H1 (cell line): Measurements from ENCODE around the gene AHDC1. TPM values are rescaled to one million over a fixed set of nuclear protein-coding genes. Genes with fewer than 3 reads are reported as not detected.

Source experiments
- CHD2 ChIP-seq: IDR thresholded peaks from 2 replicates; pipeline ENCODE4 v1.6.1; 2012; ENCODE audit warnings: low read length, improper control_type of control experiment
- GABPA ChIP-seq: IDR thresholded peaks from 2 replicates; pipeline ENCODE4 v1.6.1; 2011; ENCODE audit warnings: mild to moderate bottlenecking, low read length, moderate library complexity, borderline replicate concordance; ENCODE audit not compliant: insufficient read depth
- HDAC6 ChIP-seq: IDR thresholded peaks from one replicate; pipeline ENCODE4 v1.7.1; 2012; ENCODE audit warnings: low read depth, mild to moderate bottlenecking, inconsistent platforms, low read length, moderate library complexity
- TEAD4 ChIP-seq: IDR thresholded peaks from 2 replicates; pipeline ENCODE4 v1.6.1; 2012; ENCODE audit warnings: low read depth, low read length, inconsistent platforms, mixed read lengths
- polyA plus RNA-seq, 7 experiments: library from polyadenylated mRNA; depleted of rRNA in 3 of 7; stranded (reverse) in 5 of 7; unstranded in 2 of 7; fragments of >200 nt in 5 of 7; fragments of 200-250 nt in 2 of 7; gene quantifications; 1 replicate in 5 of 7; 2 replicates in 1 of 7; 4 replicates in 1 of 7; pipeline versions ENCODE4 v1.2.1 to v1.2.3, GENCODE V29; 2011 to 2013; ENCODE audit warnings: missing spikeins in 2 of 7, mixed read lengths in 2 of 7
- total RNA-seq: library from RNA; stranded (reverse); fragmentation: NEBNext Ultra II Directional; extraction: Animal tissue kit (Norgen Biotek cat#: 25700); gene quantifications from 2 replicates; pipeline ENCODE4 v1.2.1, GENCODE V29; 2021
- TF ChIP-seq, protein P1 (sequence below), 3 experiments: IDR thresholded peaks; 1 replicate in 2 of 3; 2 replicates in 1 of 3; pipeline versions ENCODE4 v1.5.1 to v1.6.1; 2011; ENCODE audit warnings: low read length in 3 of 3, mild to moderate bottlenecking in 3 of 3, inconsistent platforms in 2 of 3, low read depth in 1 of 3, moderate library complexity in 1 of 3; ENCODE audit not compliant: insufficient read depth in 1 of 3; ENCODE audit errors: control extremely low read depth in 1 of 3
- TF ChIP-seq, protein P2 (sequence below): IDR thresholded peaks from 2 replicates; pipeline ENCODE4 v1.6.1; 2012; ENCODE audit warnings: inconsistent platforms

The AHDC1 gene
- total and polyA plus RNA-seq, 2 of the 8 experiments (the other 6 are each of a cell fraction or from before 2014, with no cell fraction given): 4.4 to 35.1 TPM

DNA sequence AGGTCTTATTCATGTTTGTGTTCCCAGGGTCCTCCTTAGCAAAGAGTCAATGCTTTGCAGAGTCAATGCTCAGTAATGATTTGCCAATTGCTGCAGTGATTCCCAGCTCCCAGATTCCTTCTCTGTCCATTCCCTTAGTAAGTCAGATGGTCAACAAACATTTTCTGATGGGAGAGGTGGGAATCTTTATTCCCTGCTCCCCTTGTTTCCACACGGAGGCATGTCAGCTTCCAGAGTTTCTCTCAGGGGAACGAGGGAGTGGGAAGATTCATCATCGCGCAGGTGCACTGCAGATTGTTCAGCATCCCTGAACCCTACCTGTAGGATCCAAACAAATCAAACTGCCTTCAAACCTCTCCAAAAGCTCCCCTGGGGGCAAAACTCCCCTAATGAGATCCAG lies 7.5 kb upstream of the AHDC1 start (continued):
- TF ChIP-seq, protein P1, sequence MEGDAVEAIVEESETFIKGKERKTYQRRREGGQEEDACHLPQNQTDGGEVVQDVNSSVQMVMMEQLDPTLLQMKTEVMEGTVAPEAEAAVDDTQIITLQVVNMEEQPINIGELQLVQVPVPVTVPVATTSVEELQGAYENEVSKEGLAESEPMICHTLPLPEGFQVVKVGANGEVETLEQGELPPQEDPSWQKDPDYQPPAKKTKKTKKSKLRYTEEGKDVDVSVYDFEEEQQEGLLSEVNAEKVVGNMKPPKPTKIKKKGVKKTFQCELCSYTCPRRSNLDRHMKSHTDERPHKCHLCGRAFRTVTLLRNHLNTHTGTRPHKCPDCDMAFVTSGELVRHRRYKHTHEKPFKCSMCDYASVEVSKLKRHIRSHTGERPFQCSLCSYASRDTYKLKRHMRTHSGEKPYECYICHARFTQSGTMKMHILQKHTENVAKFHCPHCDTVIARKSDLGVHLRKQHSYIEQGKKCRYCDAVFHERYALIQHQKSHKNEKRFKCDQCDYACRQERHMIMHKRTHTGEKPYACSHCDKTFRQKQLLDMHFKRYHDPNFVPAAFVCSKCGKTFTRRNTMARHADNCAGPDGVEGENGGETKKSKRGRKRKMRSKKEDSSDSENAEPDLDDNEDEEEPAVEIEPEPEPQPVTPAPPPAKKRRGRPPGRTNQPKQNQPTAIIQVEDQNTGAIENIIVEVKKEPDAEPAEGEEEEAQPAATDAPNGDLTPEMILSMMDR (IDR thresholded peaks at IDR 0.05; ENCODE audit: control extremely low read depth in 1 of 3, insufficient read depth in 1 of 3, low read depth in 1 of 3, low read length in 3 of 3): no peak
- TF ChIP-seq TEAD4: no peak
- no peak for TF ChIP-seq HDAC6
- no peak for TF ChIP-seq GABPA
- no peak for TF ChIP-seq CHD2
- TF ChIP-seq, protein P2, sequence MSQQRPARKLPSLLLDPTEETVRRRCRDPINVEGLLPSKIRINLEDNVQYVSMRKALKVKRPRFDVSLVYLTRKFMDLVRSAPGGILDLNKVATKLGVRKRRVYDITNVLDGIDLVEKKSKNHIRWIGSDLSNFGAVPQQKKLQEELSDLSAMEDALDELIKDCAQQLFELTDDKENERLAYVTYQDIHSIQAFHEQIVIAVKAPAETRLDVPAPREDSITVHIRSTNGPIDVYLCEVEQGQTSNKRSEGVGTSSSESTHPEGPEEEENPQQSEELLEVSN: no peak
